Uterus (tissue), 4 donors: ENCODE results near the gene SLC38A1. TPM values are rescaled to one million over a fixed set of nuclear protein-coding genes. Genes with fewer than 3 reads are reported as not detected.
"Not testable (repeated sequence)": the region's sequence is repeated elsewhere in the genome, so short reads cannot be mapped to it uniquely, and the experiment has no call there.

ENCODE experiments used
- DNase-seq, 2 donors: peaks; one replicate each; pipeline ENCODE4 v3.0.0-alpha.2; 2019 to 2020
- H3K27ac ChIP-seq, 2 donors: fragments of 200-600 bp; sonication (generic); 1 replicate in 1 of 2; 2 replicates in 1 of 2; pipeline ENCODE4 v1.5.1; 2016 to 2018
- H3K27me3 ChIP-seq, 2 donors: fragments of 200-600 bp; sonication (generic); one replicate each; pipeline ENCODE4 v1.5.1; 2018 to 2019; ENCODE audit warnings: control low read depth in 1 of 2
- H3K36me3 ChIP-seq, 2 donors: fragments of 200-600 bp; sonication (generic); one replicate each; pipeline ENCODE4 v1.5.1; 2019; ENCODE audit warnings: control low read depth in 1 of 2
- H3K4me1 ChIP-seq, 2 donors: fragments of 200-600 bp; sonication (generic); one replicate each; pipeline ENCODE4 v1.5.1; 2018 to 2019; ENCODE audit warnings: control low read depth in 1 of 2
- H3K4me3 ChIP-seq, 2 donors: fragments of 200-600 bp; sonication (generic); 1 replicate in 1 of 2; 2 replicates in 1 of 2; pipeline ENCODE4 v1.5.1; 2018 to 2019; ENCODE audit warnings: mild to moderate bottlenecking in 1 of 2
- H3K9me3 ChIP-seq, 2 donors: fragments of 200-600 bp; sonication (generic); one replicate each; pipeline ENCODE4 v1.5.1; 2019; ENCODE audit warnings: control low read depth in 1 of 2
- CTCF ChIP-seq, 4 experiments: fragments of 200-600 bp in 2 of 4; fragments of 450-650 bp in 2 of 4; sonication (generic) in 2 of 4; IDR thresholded peaks; one replicate each; pipeline ENCODE4 v1.5.1; 2016 to 2019; ENCODE audit warnings: antibody characterized with exemption in 4 of 4, mild to moderate bottlenecking in 2 of 4, moderate library complexity in 1 of 4
- POLR2A ChIP-seq, 2 donors: fragments of 450-650 bp; IDR thresholded peaks; one replicate each; pipeline ENCODE4 v1.6.1; 2016; ENCODE audit warnings: antibody characterized with exemption in 2 of 2, mild to moderate bottlenecking in 1 of 2, moderate library complexity in 1 of 2
- intact Hi-C: fragments of 100-400 bp; cut with DNase I; formaldehyde crosslinking; loops from one replicate; pipeline ENCODE4 v1.15.1; 2023; ENCODE audit warnings: low total_unique reads
- total RNA-seq, 4 donors: library from RNA; depleted of rRNA in 3 of 4; stranded (reverse); fragments of >200 nt in 3 of 4; gene quantifications; one replicate each; pipeline versions ENCODE4 v1.1.0 to v1.2.4, GENCODE V29; 2014 to 2023
- donor health status: DM: yes; HTN: yes; CAD: no.

The SLC38A1 gene
- total RNA-seq, 4 donors from 2014 or later: 27.1 to 93.6 (median 64.1) TPM

- no peak overlapping the region for H3K4me3 ChIP-seq
- H3K4me1 ChIP-seq: peaks cover 0 to 10% of the 10 kb centered on the region in 2 donors
- TF ChIP-seq POLR2A (IDR thresholded peaks at IDR 0.05): no peak
Observed at GRCh38 chr12:46260124-46260912, 8.5 kb downstream of the SLC38A1 start.

GRCh38 chr12:46259713-46260112 lies 9.1 kb downstream of the SLC38A1 start:
- intact Hi-C loops: no loop called here
- DNase-seq: no peak
- peaks cover 0 to 10% of the 10 kb centered on the region in 2 donors for H3K4me1 ChIP-seq
- no peaks in the 10 kb centered on the region for H3K9me3 ChIP-seq
- no peak overlapping the region for H3K4me3 ChIP-seq
- peak overlapping the region; percentile 62 to 78 for H3K27ac ChIP-seq
- no peaks in the 10 kb centered on the region for H3K36me3 ChIP-seq
- TF ChIP-seq CTCF (IDR thresholded peaks at IDR 0.05): no peak
- TF ChIP-seq POLR2A (IDR thresholded peaks at IDR 0.05): no peak
- H3K27me3 ChIP-seq: no peaks in the 10 kb centered on the region

More at GRCh38 chr12:46260124-46260912, 8.5 kb downstream of the SLC38A1 start:
- Histone ChIP-seq H3K9me3 (no peaks in the 10 kb centered on the region), H3K36me3 (no peaks in the 10 kb centered on the region), H3K27me3 (no peaks in the 10 kb centered on the region), H3K27ac (peak overlapping the region; percentile 62 to 78)
- no peak for DNase-seq
- intact Hi-C loops: no loop called here

DNA sequence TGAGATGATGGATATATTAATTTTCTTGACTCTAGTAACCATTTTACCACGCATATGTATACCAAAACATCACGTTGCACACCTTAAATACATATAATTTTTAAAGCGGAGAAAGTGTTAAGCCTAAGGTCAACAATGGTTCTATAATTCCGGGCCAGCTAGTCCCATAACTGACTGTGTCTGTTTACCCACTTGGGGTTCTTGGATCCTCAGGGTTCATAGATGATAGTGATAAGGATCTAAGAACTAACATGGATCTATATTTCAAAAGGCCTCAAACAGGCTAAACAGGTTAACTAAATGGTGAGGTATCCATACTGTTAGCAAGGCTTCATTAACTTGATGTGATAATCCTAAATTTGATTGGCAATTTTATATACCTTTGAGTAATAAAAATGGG lies 9.8 kb downstream of the SLC38A1 start:
- Histone ChIP-seq H3K9me3 (no peaks in the 10 kb centered on the region), H3K4me3 (no peak overlapping the region), H3K27ac (peak overlapping the region in 1 of 2 donors; percentile 78), H3K27me3 (no peaks in the 10 kb centered on the region), H3K36me3 (no peaks in the 10 kb centered on the region), H3K4me1 (peaks cover 0 to 10% of the 10 kb centered on the region in 2 donors)
- intact Hi-C loops: no loop called here
- DNase-seq: no peak
- no peak for TF ChIP-seq POLR2A (IDR thresholded peaks at IDR 0.05)
- TF ChIP-seq CTCF (IDR thresholded peaks at IDR 0.05): no peak

GRCh38 chr12:46258129-46258528 lies 10.7 kb downstream of the SLC38A1 start:
- intact Hi-C loops: no loop called here
- no peak for TF ChIP-seq POLR2A (IDR thresholded peaks at IDR 0.05)
- no peak for TF ChIP-seq CTCF (IDR thresholded peaks at IDR 0.05)
- no peak for DNase-seq
- no peaks in the 10 kb centered on the region for H3K27me3 ChIP-seq
- no peak overlapping the region for H3K27ac ChIP-seq
- H3K4me1 ChIP-seq: peaks cover 0 to 10% of the 10 kb centered on the region in 2 donors
- H3K36me3 ChIP-seq: no peaks in the 10 kb centered on the region
- no peaks in the 10 kb centered on the region for H3K9me3 ChIP-seq
- H3K4me3 ChIP-seq: no peak overlapping the region

GRCh38 chr12:46256942-46257341 lies 11.9 kb downstream of the SLC38A1 start:
- no peak for DNase-seq
- H3K36me3 ChIP-seq: no peaks in the 10 kb centered on the region
- TF ChIP-seq POLR2A (IDR thresholded peaks at IDR 0.05): no peak
- no peaks in the 10 kb centered on the region for H3K27me3 ChIP-seq
- H3K4me1 ChIP-seq: peaks cover 0 to 10% of the 10 kb centered on the region in 2 donors
- no peak overlapping the region for H3K27ac ChIP-seq
- H3K9me3 ChIP-seq: no peaks in the 10 kb centered on the region
- no peak overlapping the region for H3K4me3 ChIP-seq
- intact Hi-C loops: no loop called here

GRCh38 chr12:46253544-46254162 lies 15.2 kb downstream of the SLC38A1 start:
- no peaks in the 10 kb centered on the region for H3K36me3 ChIP-seq
- no peak overlapping the region for H3K4me3 ChIP-seq
- no peak overlapping the region for H3K27ac ChIP-seq
- intact Hi-C loops: no loop called here
- no peaks in the 10 kb centered on the region for H3K9me3 ChIP-seq
- no peaks in the 10 kb centered on the region for H3K27me3 ChIP-seq
- DNase-seq: no peak
- no peak for TF ChIP-seq POLR2A (IDR thresholded peaks at IDR 0.05)
- TF ChIP-seq CTCF (IDR thresholded peaks at IDR 0.05): no peak
- H3K4me1 ChIP-seq: no peaks in the 10 kb centered on the region

- H3K27me3 ChIP-seq, H3K4me3 ChIP-seq, DNase-seq, H3K9me3 ChIP-seq, H3K27ac ChIP-seq, H3K36me3 ChIP-seq, intact Hi-C loops, H3K4me1 ChIP-seq: not testable (repeated sequence)
Observed at GRCh38 chr12:46251994-46252393, 16.8 kb downstream of the SLC38A1 start.

GRCh38 chr12:46249960-46250359 lies 18.9 kb downstream of the SLC38A1 start:
- H3K4me1 ChIP-seq, H3K36me3 ChIP-seq, DNase-seq, H3K27ac ChIP-seq, H3K9me3 ChIP-seq, intact Hi-C loops, H3K4me3 ChIP-seq, H3K27me3 ChIP-seq: not testable (repeated sequence)
